Lung microvascular endothelial cell (primary cell): ENCODE measurements around the gene PAX5. TPM values are rescaled to one million over a fixed set of nuclear protein-coding genes. Genes with fewer than 3 reads are reported as not detected.

Source experiments
- DNase-seq, 2 donors: peaks; one replicate each; pipeline versions ENCODE4 v3.0.0 to v3.0.0-alpha.2; 2010; ENCODE audit warnings: low read depth in 2 of 2
- total RNA-seq: library from RNA; depleted of rRNA; stranded (reverse); fragments of >200 nt; gene quantifications from 2 replicates; pipeline ENCODE4 v1.2.1, GENCODE V29; 2014

PAX5 gene
- total RNA-seq, 1 donor from 2014 or later: not detected

DNA sequence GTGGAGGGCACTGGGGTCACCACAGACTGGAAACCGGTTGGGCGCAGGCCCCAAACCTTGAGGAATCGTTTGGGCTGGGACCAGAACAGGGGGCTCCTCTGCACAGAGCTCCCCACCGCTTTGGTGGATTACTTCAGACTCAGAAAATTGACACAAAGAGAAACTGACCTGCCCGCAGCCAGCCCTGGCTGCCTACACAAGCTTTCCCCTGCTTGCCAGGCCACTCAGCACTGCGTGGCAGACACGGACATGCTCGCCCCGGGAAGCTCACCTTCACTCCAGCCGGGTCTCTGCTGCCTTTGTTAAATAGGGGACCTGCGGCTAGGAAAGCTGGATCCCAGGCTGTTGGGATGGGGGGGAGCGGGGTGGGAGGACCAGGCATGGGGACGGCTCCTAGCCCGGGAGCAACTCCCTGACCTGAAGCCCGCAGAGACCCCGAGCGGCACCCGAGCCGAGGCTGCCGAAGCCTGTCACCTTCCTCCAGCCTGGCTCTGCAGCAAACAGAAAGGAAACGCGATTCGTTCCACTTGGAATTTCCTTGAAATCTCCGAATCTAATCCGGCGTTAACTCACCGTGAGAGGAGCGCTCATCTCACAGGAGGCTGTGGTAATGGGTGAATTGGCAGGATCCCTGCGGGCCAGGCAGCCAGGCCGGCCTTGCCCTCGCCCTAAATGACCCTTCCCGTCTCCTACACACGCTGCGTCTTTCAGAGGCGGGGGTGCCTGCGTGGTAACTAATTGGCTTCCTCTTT is 8.8 kb downstream of the PAX5 start:
- DNase-seq: no peak

DNA sequence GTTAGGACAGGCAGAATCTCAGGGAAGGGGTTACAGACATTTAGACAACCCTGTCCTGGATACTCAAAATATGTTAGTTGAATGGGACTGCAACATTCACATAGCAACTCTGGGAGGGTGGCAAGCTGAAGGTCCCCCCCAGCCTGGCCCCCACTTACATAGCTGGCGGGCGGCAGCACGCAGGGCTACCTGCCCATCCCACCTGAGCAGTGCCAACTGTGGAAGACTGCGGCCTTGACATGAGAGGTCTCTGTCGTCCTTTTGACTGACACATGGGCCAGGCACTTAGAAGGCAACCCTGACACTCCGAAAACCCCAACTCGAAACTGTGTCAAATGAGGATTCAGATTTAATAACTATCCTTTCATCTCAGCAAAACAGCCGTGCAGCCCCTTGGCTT is 16.5 kb downstream of the PAX5 start:
- DNase-seq: no peak

DNA sequence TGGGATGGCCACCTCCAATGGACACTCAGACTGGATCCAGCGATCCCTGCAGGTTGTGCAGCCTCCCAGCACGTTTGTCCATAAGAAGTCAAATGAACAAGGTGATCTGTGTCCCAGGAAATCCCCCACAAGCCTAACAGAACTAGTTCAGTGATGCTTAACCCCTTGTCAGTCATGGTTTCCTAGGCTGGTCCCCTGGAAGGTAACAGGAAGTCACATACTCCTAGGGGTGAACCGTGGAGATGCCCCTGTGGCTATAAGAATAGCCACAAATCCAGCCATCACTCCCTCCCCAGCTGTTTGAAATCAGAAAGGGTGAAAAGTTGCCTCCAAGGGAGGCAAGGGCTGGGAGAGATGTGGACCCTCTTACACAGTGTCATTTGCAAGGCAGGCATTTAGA is 22.5 kb downstream of the PAX5 start:
- DNase-seq: no peak

GRCh38 chr9:37010976-37011375 is 23.1 kb downstream of the PAX5 start:
- DNase-seq: no peak

- DNase-seq: no peak
Measured at GRCh38 chr9:37010180-37010579, 23.9 kb downstream of the PAX5 start.

DNA sequence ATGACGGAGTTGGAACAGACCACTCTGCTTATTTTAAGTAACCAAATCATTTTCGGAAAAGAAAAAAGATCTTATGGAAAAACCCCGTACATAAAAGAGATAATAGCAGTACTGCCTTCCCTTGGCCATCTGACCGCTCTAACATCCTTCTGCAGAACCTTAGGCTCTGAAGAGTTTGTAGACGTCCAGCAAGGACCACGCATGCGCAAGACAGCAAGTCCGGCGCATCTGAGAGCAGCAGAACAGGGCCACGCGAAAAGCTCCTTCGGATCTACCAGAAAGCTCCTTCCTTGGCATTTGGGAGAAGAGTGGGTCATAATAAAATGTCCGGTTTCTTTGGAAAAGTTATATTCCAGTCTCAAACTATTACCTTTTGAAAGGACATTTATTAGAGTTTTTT is 26.8 kb downstream of the PAX5 start:
- DNase-seq: no peak

GRCh38 chr9:37005517-37006140 is 28.4 kb downstream of the PAX5 start:
- no peak for DNase-seq

- DNase-seq: no peak
Measured at GRCh38 chr9:37004424-37004935, 29.6 kb downstream of the PAX5 start.

DNA sequence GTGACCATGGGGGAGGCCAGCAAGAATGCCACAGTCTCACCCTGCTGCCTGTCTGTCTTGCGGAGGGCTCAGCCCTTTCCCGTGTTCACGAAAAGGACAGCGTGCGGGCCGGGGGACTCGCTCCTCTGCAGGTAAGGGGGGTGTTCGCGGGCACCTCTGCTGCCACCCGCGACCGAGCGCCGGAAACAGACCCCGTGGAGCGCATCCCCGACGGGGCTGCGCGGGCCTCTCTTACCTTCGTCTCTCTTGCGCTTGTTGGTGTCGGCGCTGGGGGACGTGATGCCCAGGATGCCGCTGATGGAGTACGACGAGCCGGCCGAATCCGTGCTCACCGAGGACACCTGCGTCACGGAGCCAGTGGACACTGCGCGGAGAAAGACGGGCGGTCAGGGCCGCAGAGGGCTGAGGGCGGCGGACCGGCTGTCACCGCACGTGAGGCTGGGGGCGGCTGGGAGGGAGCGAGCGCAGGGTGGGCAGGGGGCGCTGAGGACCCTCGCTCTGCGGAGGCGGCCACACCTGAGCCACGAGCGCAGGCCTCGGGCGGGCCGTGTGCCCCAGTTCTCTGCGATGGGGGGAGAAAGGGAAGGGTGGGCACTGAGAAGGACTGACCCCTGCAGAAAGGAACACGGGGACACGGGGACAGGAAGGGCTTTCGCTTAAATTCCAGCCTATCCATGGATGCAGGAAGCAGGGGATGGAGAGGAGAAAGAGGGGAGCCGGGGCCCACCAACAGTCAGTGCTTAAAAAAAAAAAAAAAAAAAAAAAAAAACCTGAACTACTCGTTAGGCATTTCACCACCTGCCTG is 31.5 kb downstream of the PAX5 start:
- DNase-seq: no peak

- DNase-seq: no peak
Measured at GRCh38 chr9:37002036-37002412, 32.0 kb downstream of the PAX5 start.

GRCh38 chr9:37001459-37001858 is 32.6 kb downstream of the PAX5 start:
- no peak for DNase-seq

DNA sequence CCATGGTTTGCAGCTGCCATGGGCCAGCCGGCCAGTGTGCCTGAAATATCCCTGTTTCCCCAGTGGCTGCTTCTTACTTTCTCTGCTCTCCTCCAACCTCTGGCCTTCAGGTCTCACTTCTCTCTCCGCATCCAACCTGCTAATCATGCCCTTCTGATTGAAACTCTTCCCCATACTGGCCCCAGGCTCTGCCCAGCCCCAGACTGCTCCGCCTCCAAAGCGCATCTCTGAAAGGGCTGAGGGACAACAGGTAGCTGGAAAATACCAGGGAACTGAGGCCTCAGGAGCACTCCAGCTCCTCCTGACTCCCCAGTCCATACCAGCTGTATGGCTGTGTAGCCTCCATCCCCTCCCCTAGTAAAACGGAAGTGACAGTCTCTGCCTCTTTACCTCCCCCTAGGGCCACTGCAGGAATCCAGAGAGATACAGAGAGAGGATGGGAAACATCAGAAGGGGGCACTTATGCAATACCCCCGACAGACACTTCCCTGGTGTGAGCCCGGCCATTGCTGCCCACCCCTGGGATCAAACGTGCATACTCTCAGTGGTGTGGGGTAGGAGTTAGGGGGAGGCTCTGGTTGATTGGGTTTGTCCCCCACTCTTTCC is 34.2 kb downstream of the PAX5 start:
- no peak for DNase-seq

DNA sequence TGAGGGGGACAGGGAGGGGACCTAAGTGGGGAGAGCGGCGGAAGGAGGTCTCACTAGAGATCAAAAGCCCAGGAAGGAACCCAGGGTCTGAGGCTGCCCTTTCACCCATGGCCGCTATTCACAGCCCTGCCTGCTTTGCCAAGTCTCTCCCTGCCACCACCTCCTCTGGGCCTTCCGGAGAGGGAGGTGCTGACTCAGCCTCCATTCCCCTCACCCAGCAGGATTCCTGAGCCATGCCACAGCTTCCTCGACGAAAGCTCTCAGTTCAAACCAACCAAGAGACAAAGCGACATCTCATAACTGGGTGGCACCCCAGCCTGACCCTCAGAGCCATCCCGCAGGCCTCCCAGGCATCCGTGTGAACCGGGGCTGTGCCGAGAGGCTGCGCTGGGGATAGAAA is 36.7 kb downstream of the PAX5 start:
- DNase-seq: peak in 1 of 2 donors; percentile 48

- no peak for DNase-seq
Measured at GRCh38 chr9:36996706-36997086, 37.4 kb downstream of the PAX5 start.

DNA sequence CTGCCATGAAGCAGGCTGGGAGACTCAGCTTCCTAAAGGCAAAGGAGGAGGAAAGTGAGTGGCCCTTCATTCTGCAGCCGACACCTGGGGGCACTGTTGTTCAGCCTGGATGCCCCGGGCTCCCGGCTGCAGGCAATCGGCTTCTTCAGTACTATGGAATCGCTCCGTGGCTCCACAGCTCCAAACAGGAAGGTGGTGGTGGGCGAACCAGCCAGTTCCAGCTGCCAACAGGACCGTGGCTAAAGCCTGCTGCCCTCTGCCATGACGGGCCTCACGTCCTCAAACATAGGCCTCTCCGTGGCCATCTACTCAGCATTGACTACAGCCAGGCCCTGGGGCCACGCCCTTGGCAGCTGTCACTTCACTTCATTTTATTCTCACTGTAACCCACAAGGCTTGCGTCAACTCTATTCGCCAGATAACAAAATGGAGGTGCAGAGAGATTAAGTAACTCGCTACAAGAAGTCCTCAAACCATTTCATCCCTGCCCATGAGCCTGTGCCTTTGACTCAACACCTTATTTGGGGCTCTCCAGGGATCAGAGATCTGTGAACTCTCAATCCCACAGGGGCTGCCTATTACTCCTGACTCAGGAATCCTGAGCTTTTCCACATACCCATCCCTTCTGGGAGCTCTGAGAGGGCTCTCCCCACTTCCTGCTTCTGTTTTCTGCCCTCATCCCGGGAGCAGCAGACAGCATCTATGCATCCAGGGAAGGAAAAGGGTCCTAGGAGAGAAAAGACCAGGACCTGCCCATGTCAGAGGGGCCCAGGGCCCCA is 38.0 kb downstream of the PAX5 start:
- peak; percentile 72 to 75 for DNase-seq

- no peak for DNase-seq
Measured at GRCh38 chr9:36993933-36994764, 39.9 kb downstream of the PAX5 start.

DNA sequence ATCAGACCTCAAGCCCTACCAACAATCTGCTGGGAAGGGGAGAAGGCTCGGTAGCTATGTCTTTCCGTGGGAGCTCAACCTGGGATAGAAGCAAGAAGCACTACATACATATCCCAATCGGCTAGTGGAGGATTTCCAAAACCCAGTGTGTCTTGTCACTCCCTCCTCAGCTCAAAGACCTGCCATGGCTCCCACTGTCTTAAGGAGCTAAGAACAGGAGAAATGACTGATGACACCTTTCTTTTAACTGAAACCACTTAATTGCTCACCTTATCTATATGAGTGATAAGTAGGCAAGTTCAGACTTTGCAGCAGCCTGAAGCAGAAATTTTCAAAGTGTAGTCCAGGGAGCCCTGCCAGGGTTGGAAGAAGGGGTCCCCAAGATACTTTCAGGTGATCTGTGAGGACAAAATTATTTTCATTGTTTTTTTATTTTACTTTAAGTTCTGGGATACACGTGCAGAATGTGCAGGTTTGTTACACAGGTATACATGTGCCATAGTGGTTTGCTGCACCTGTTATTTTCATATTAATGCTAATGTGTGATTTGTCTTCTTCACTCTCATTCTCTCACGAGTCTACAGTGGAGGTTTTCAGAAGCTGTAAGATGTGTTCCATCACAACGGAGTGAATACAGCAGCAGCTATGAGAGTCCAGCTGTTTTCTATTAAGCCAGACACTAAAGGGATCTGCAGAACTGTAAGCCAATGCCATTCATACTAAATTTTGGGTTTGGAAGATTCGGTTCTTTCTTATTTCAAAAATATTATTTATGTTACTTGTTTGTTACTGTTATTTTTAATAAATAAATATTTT is 41.4 kb downstream of the PAX5 start:
- DNase-seq: no peak

- DNase-seq: peak; percentile 20 to 23
Measured at GRCh38 chr9:36991516-36992134, 42.4 kb downstream of the PAX5 start.

DNA sequence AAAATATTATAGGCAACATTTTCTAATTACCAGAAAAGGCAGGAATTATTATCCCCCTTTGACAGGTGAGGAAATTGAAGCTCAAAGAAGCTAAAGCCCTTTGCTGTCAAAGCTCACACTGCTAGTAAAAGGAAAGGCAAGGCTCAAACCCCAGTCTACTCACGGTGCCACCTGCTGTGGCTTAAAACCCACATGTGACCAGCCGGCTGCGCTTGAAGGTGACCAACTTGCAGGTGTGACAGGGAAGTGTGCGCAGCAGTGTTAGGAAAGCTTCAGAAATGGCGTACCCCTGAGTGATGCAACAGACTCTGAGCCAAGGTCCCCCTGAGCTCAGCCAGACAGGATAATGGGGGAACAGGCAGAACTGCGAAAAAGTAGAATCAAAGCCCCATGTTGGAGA is 45.2 kb downstream of the PAX5 start:
- DNase-seq: no peak
